ENCODE data around the gene EHMT1. TPM values are rescaled to one million over a fixed set of nuclear protein-coding genes. Genes with fewer than 3 reads are reported as not detected.

The EHMT1 gene
- total RNA-seq, 1 donor from 2014 or later: 64.5 TPM

DNA sequence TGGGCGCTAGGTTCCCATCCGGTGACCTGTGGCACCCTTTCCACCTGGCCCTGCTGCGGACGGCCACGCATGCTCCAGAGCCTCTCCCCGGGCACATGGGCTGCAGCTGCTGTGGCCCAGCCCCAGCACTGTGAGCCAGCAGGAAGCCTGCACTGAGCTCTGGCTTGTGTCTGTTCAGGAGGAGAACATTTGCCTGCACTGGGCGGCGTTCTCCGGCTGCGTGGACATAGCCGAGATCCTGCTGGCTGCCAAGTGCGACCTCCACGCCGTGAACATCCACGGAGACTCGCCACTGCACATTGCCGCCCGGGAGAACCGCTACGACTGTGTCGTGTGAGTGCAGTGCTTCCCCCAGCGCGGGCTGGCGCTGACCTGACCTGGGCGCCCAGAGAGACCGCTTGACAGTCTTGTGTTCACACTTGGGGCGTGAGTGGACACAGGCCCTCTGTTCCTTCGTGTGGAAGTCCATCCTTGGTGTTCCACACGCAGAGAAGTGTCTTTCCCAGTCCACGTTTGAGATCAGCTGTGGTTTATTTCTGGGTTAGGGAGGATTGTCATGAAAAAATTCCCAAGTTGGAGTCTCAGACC is 192.6 kb downstream of the EHMT1 start:
- H3K4me3 Mint-ChIP-seq (ENCODE audit: unreplicated experiment): no peak overlapping the region
- H3K36me3 Mint-ChIP-seq (ENCODE audit: low read depth, unreplicated experiment): peaks cover 28% of the 10 kb centered on the region
- no peaks in the 10 kb centered on the region for H3K9me3 ChIP-seq (ENCODE audit: insufficient read depth, low read depth, low read length)
- H3K9ac ChIP-seq (ENCODE audit: low read length): no peak overlapping the region
- H4K20me1 ChIP-seq (ENCODE audit: insufficient read depth, low read length): peaks cover 8% of the 10 kb centered on the region
- DNase-seq (ENCODE audit: low read depth) (no peak), FAIRE-seq (no peak)
- H3K27ac ChIP-seq (ENCODE audit: low read depth, low read length): no peak overlapping the region
- H3K27me3 ChIP-seq (ENCODE audit: insufficient read depth, low read length): no peaks in the 10 kb centered on the region
- TF ChIP-seq EZH2 (IDR thresholded peaks at IDR 0.05; ENCODE audit: insufficient read depth, low read length): no peak
- TF ChIP-seq, protein P1, sequence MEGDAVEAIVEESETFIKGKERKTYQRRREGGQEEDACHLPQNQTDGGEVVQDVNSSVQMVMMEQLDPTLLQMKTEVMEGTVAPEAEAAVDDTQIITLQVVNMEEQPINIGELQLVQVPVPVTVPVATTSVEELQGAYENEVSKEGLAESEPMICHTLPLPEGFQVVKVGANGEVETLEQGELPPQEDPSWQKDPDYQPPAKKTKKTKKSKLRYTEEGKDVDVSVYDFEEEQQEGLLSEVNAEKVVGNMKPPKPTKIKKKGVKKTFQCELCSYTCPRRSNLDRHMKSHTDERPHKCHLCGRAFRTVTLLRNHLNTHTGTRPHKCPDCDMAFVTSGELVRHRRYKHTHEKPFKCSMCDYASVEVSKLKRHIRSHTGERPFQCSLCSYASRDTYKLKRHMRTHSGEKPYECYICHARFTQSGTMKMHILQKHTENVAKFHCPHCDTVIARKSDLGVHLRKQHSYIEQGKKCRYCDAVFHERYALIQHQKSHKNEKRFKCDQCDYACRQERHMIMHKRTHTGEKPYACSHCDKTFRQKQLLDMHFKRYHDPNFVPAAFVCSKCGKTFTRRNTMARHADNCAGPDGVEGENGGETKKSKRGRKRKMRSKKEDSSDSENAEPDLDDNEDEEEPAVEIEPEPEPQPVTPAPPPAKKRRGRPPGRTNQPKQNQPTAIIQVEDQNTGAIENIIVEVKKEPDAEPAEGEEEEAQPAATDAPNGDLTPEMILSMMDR (IDR thresholded peaks at IDR 0.05; ENCODE audit: insufficient read depth, low read depth, low read length): no peak
- H3K4me1 ChIP-seq (ENCODE audit: insufficient read depth, low read length): no peaks in the 10 kb centered on the region
- H2AFZ ChIP-seq (ENCODE audit: low read depth, low read length): no peak overlapping the region
- no peaks in the 10 kb centered on the region for H3K4me1 Mint-ChIP-seq (ENCODE audit: low read depth, unreplicated experiment)
- peaks cover 4% of the 10 kb centered on the region for H3K36me3 ChIP-seq (ENCODE audit: insufficient read depth, low read length)
- H3K27me3 Mint-ChIP-seq (ENCODE audit: low read depth, unreplicated experiment): no peaks in the 10 kb centered on the region
- H3K4me3 ChIP-seq (ENCODE audit: insufficient read depth, low read depth, low read length): no peak overlapping the region
- peaks cover 1% of the 10 kb centered on the region for H3K9me3 Mint-ChIP-seq (ENCODE audit: unreplicated experiment)
- no peak overlapping the region for H3K4me2 ChIP-seq (ENCODE audit: low read length)
- peaks cover 3% of the 10 kb centered on the region for H3K79me2 ChIP-seq (ENCODE audit: insufficient read depth, low read length)
- no peak overlapping the region for H3K27ac Mint-ChIP-seq (ENCODE audit: unreplicated experiment)

DNA sequence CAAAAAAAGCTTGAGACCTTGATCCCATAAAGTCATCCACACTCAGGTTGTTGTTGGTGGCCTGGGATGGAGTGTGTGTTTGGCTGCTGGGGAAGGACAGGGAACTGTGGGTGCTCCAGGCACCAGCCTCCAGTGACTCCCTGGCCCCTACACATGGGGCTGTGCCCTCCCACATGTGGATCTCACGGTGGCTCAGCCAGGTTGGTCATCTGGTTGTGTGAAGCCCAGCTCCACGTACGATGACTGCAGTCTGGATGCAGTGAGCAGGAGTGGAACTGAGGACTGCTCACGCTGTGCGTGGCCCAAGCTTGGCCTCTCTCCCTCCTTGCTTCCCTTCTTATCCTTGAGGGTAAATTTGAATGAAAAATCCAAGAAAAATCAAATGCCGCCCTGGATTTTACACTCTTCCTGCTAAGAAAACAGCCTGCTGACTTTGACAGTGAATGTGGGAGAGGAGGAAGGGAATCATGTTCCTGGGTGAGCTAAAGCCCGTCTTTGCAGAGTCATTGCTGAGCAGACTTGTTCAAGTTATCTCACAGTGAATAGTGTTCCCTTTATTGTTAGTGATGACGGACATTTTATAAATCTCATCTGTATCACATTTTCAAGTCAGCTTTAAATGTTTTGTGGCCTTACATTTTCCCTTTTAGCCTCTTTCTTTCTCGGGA is 193.7 kb downstream of the EHMT1 start:
- no peak overlapping the region for H3K27ac ChIP-seq (ENCODE audit: low read depth, low read length)
- no peak overlapping the region for H3K27ac Mint-ChIP-seq (ENCODE audit: unreplicated experiment)
- no peak overlapping the region for H2AFZ ChIP-seq (ENCODE audit: low read depth, low read length)
- H3K4me1 ChIP-seq (ENCODE audit: insufficient read depth, low read length): no peaks in the 10 kb centered on the region
- H3K27me3 Mint-ChIP-seq (ENCODE audit: low read depth, unreplicated experiment): no peaks in the 10 kb centered on the region
- H3K4me3 Mint-ChIP-seq (ENCODE audit: unreplicated experiment): no peak overlapping the region
- no peaks in the 10 kb centered on the region for H3K4me1 Mint-ChIP-seq (ENCODE audit: low read depth, unreplicated experiment)
- H3K36me3 ChIP-seq (ENCODE audit: insufficient read depth, low read length): peaks cover 7% of the 10 kb centered on the region
- no peak overlapping the region for H3K9ac ChIP-seq (ENCODE audit: low read length)
- no peaks in the 10 kb centered on the region for H3K79me2 ChIP-seq (ENCODE audit: insufficient read depth, low read length)
- FAIRE-seq (no peak), DNase-seq (ENCODE audit: low read depth) (no peak)
- no peak overlapping the region for H3K4me2 ChIP-seq (ENCODE audit: low read length)
- no peak overlapping the region for H3K4me3 ChIP-seq (ENCODE audit: insufficient read depth, low read depth, low read length)
- peaks cover 32% of the 10 kb centered on the region for H3K36me3 Mint-ChIP-seq (ENCODE audit: low read depth, unreplicated experiment)
- H4K20me1 ChIP-seq (ENCODE audit: insufficient read depth, low read length): peaks cover 8% of the 10 kb centered on the region
- TF ChIP-seq EZH2 (IDR thresholded peaks at IDR 0.05; ENCODE audit: insufficient read depth, low read length): no peak
- TF ChIP-seq, protein P1 (IDR thresholded peaks at IDR 0.05; ENCODE audit: insufficient read depth, low read depth, low read length): no peak
- H3K9me3 Mint-ChIP-seq (ENCODE audit: unreplicated experiment): peaks cover 3% of the 10 kb centered on the region
- H3K9me3 ChIP-seq (ENCODE audit: insufficient read depth, low read depth, low read length): no peaks in the 10 kb centered on the region
- no peaks in the 10 kb centered on the region for H3K27me3 ChIP-seq (ENCODE audit: insufficient read depth, low read length)

DNA sequence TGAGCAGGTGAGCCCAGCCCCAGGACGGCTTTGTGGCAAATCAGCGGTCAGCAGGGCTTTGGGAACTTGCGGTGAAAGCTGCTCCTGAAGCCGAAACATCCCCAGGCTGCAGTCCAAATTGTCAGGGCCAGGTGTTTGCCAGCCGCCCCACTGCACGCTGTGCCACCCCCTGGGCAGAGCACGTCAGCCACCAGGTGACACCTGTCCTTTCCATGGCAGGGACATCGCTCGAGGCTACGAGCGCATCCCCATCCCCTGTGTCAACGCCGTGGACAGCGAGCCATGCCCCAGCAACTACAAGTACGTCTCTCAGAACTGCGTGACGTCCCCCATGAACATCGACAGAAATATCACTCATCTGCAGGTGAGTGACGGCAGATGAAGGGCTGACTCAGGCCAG is 194.4 kb downstream of the EHMT1 start:
- Histone ChIP-seq H3K9ac (ENCODE audit: low read length) (no peak overlapping the region), H3K79me2 (ENCODE audit: insufficient read depth, low read length) (no peaks in the 10 kb centered on the region), H3K27me3 (ENCODE audit: insufficient read depth, low read length) (no peaks in the 10 kb centered on the region), H3K9me3 (ENCODE audit: insufficient read depth, low read depth, low read length) (no peaks in the 10 kb centered on the region), H3K4me1 (ENCODE audit: insufficient read depth, low read length) (no peaks in the 10 kb centered on the region), H3K4me2 (ENCODE audit: low read length) (no peak overlapping the region), H3K27ac (ENCODE audit: low read depth, low read length) (no peak overlapping the region), H4K20me1 (ENCODE audit: insufficient read depth, low read length) (peaks cover 2% of the 10 kb centered on the region), H3K4me3 (ENCODE audit: insufficient read depth, low read depth, low read length) (no peak overlapping the region), H2AFZ (ENCODE audit: low read depth, low read length) (no peak overlapping the region), H3K36me3 (ENCODE audit: insufficient read depth, low read length) (peaks cover 14% of the 10 kb centered on the region)
- TF ChIP-seq, protein P1 (IDR thresholded peaks at IDR 0.05; ENCODE audit: insufficient read depth, low read depth, low read length): no peak
- TF ChIP-seq EZH2 (IDR thresholded peaks at IDR 0.05; ENCODE audit: insufficient read depth, low read length): no peak
- Mint-ChIP-seq H3K4me1 (ENCODE audit: low read depth, unreplicated experiment) (no peaks in the 10 kb centered on the region), H3K36me3 (ENCODE audit: low read depth, unreplicated experiment) (peaks cover 39% of the 10 kb centered on the region), H3K27ac (ENCODE audit: unreplicated experiment) (no peak overlapping the region), H3K9me3 (ENCODE audit: unreplicated experiment) (peaks cover 4% of the 10 kb centered on the region), H3K4me3 (ENCODE audit: unreplicated experiment) (no peak overlapping the region), H3K27me3 (ENCODE audit: low read depth, unreplicated experiment) (no peaks in the 10 kb centered on the region)
- no peak for FAIRE-seq
- DNase-seq (ENCODE audit: low read depth): no peak

Measured in astrocyte (in vitro differentiated cells and primary cell).